Coronary artery (tissue), 2 donors: ENCODE data around the gene PCSK5.

Source experiments
- DNase-seq: peaks from one replicate; pipeline ENCODE4 v3.0.0-alpha.2; 2017; ENCODE audit warnings: low spot score
- H3K27ac ChIP-seq, 2 donors: fragments of 200-600 bp; sonication (generic); one replicate each; pipeline ENCODE4 v1.5.1; 2016 to 2019
- H3K4me3 ChIP-seq: fragments of 200-600 bp; sonication (generic); 2 replicates; pipeline ENCODE4 v1.5.1; 2016; ENCODE audit warnings: mild to moderate bottlenecking, moderate library complexity
- CTCF ChIP-seq: fragments of 200-600 bp; sonication (generic); IDR thresholded peaks from one replicate; pipeline ENCODE4 v1.5.1; 2019; ENCODE audit warnings: antibody characterized with exemption

PCSK5 gene

GRCh38 chr9:75890472-75891276, at the start of gene PCSK5:
TSS of gene PCSK5 (plus strand) at chr9:75890673. CDS start at chr9:75891182, 509 bp downstream.
- H3K4me3 ChIP-seq = peak within 1 kb of the TSS; percentile 96
- H3K27ac ChIP-seq = peak within 1 kb of the TSS; percentile 96 to 98

GRCh38 chr9:75844321-75844720, 46.2 kb upstream of the PCSK5 start:
- no peak overlapping the region for H3K27ac ChIP-seq
- DNase-seq = no peak
- TF ChIP-seq CTCF = no peak

More at GRCh38 chr9:75890472-75891276, at the start of gene PCSK5:
- DNase-seq = peak; percentile 95
- no peak for TF ChIP-seq CTCF

GRCh38 chr9:75845806-75846205, 44.7 kb upstream of the PCSK5 start:
- Histone ChIP-seq H3K27ac (no peak overlapping the region), H3K4me3 (no peak overlapping the region)
- no peak for TF ChIP-seq CTCF
- DNase-seq = no peak

More at GRCh38 chr9:75844321-75844720, 46.2 kb upstream of the PCSK5 start:
- no peak overlapping the region for H3K4me3 ChIP-seq

GRCh38 chr9:75847085-75847484, 43.4 kb upstream of the PCSK5 start:
- no peak for TF ChIP-seq CTCF
- no peak for DNase-seq
- Histone ChIP-seq H3K4me3 (no peak overlapping the region), H3K27ac (no peak overlapping the region)

- H3K27ac ChIP-seq = no peak overlapping the region
- no peak for TF ChIP-seq CTCF
- no peak for DNase-seq
- no peak overlapping the region for H3K4me3 ChIP-seq
Observed at GRCh38 chr9:75850459-75851200, 39.8 kb upstream of the PCSK5 start.

- H3K27ac ChIP-seq = no peak overlapping the region
- H3K4me3 ChIP-seq = no peak overlapping the region
- no peak for TF ChIP-seq CTCF
- no peak for DNase-seq
Observed at GRCh38 chr9:75851917-75852316, 38.6 kb upstream of the PCSK5 start.
